Gastrocnemius medialis (tissue), 4 donors: ENCODE data around the gene TDRD7. TPM values are rescaled to one million over a fixed set of nuclear protein-coding genes. Genes with fewer than 3 reads are reported as not detected.

Experiments used
- ATAC-seq, 2 donors: fragments of 150-250 bp; one replicate each; pipeline ENCODE4 v1.9.1; 2016
- DNase-seq, 2 donors: peaks; one replicate each; pipeline ENCODE4 v3.0.0-alpha.2; 2019
- H3K27ac ChIP-seq, 4 donors: fragments of 200-600 bp; sonication (generic); 1 replicate in 1 of 4; 2 replicates in 3 of 4; pipeline ENCODE4 v1.5.1; 2016 to 2018; ENCODE audit warnings: mild to moderate bottlenecking in 2 of 4, moderate library complexity in 1 of 4
- H3K27me3 ChIP-seq, 3 donors: fragments of 200-600 bp; sonication (generic) in 2 of 3; 1 replicate in 1 of 3; 2 replicates in 2 of 3; pipeline versions ENCODE4 v1.5.1 to v1.6.0; 2016 to 2019; ENCODE audit warnings: mild to moderate bottlenecking in 1 of 3, moderate library complexity in 1 of 3
- H3K36me3 ChIP-seq, 2 donors: fragments of 200-600 bp; sonication (generic) in 1 of 2; one replicate each; pipeline ENCODE4 v1.5.1; 2017 to 2018
- H3K4me1 ChIP-seq, 2 donors: fragments of 200-600 bp; sonication (generic) in 1 of 2; one replicate each; pipeline ENCODE4 v1.5.1; 2016 to 2017; ENCODE audit warnings: mild to moderate bottlenecking in 2 of 2
- H3K4me3 ChIP-seq, 4 donors: fragments of 200-600 bp; sonication (generic) in 3 of 4; 1 replicate in 1 of 4; 2 replicates in 3 of 4; pipeline ENCODE4 v1.5.1; 2016 to 2019; ENCODE audit warnings: mild to moderate bottlenecking in 2 of 4
- H3K9me3 ChIP-seq, 3 donors: fragments of 200-600 bp; sonication (generic) in 2 of 3; 1 replicate in 1 of 3; 2 replicates in 2 of 3; pipeline ENCODE4 v1.5.1; 2016 to 2019
- POLR2A ChIP-seq, 2 donors: fragments of 450-650 bp; IDR thresholded peaks; one replicate each; pipeline ENCODE4 v1.6.1; 2017; ENCODE audit warnings: antibody characterized with exemption in 2 of 2, mild to moderate bottlenecking in 2 of 2, moderate library complexity in 2 of 2
- in situ Hi-C, 4 donors: fragments of 200-750 bp; cut with MboI; loops; one replicate each; pipeline versions ENCODE4 v1.15.0 to v1.8.0; 2017; ENCODE audit warnings: low sequenced_read_pairs in 4 of 4
- intact Hi-C: fragments of 100-400 bp; cut with DNase I; formaldehyde crosslinking; loops from one replicate; pipeline ENCODE4 v1.15.1; 2023; ENCODE audit warnings: low total_unique reads
- microRNA-seq, 2 donors: library from miRNA; unstranded; fragments of <30 nt; microRNA quantifications; one replicate each; pipeline ENCODE4, GENCODE V29; 2016; ENCODE audit warnings: borderline replicate concordance in 2 of 2
- total RNA-seq, 4 donors: library from RNA; depleted of rRNA; stranded (reverse); fragments of >200 nt; gene quantifications; one replicate each; pipeline versions ENCODE4 v1.1.0 to v1.2.3, GENCODE V29; 2016
- TF ChIP-seq, protein P1 (sequence below), 5 experiments: fragments of 450-650 bp in 3 of 5; fragments of 200-600 bp in 2 of 5; sonication (generic) in 2 of 5; IDR thresholded peaks in 4 of 5; conservative IDR thresholded peaks in 1 of 5; 1 replicate in 4 of 5; 2 replicates in 1 of 5; pipeline ENCODE4 v1.5.1; 2016 to 2019; ENCODE audit warnings: antibody characterized with exemption in 5 of 5, mild to moderate bottlenecking in 3 of 5, moderate library complexity in 3 of 5

Gene TDRD7
- total RNA-seq, 4 donors from 2014 or later: 2.9 to 5.7 (median 3.5) TPM

DNA sequence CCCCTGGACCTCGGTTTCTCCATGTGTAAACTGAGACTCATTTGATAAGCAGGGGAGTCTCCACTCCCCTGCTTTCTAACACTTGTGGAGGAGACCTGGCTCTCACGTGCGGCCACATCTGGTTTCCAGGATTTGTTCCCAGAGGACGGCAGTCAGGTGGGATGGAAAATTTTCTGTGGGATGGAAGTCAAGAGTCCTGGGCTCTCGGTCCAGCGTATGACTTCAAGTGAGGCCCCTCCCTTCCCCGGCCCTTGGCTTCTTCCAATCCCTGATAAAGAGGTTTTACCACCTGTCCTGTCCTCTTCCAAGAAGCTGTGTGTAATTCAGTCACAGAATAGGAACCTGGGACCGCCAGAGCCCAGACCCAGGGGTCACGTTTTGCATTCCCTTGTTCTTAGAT lies 124.6 kb downstream of the TDRD7 start:
- Histone ChIP-seq H3K27me3 (no peaks in the 10 kb centered on the region), H3K36me3 (peaks cover 0 to 6% of the 10 kb centered on the region in 2 donors), H3K4me1 (peaks cover 60 to 62% of the 10 kb centered on the region in 2 donors), H3K4me3 (no peak overlapping the region), H3K9me3 (no peaks in the 10 kb centered on the region), H3K27ac (peak overlapping the region; percentile 82 to 98 (median 96))
- DNase-seq: peak; percentile 80 to 88
- TF ChIP-seq, protein P1, sequence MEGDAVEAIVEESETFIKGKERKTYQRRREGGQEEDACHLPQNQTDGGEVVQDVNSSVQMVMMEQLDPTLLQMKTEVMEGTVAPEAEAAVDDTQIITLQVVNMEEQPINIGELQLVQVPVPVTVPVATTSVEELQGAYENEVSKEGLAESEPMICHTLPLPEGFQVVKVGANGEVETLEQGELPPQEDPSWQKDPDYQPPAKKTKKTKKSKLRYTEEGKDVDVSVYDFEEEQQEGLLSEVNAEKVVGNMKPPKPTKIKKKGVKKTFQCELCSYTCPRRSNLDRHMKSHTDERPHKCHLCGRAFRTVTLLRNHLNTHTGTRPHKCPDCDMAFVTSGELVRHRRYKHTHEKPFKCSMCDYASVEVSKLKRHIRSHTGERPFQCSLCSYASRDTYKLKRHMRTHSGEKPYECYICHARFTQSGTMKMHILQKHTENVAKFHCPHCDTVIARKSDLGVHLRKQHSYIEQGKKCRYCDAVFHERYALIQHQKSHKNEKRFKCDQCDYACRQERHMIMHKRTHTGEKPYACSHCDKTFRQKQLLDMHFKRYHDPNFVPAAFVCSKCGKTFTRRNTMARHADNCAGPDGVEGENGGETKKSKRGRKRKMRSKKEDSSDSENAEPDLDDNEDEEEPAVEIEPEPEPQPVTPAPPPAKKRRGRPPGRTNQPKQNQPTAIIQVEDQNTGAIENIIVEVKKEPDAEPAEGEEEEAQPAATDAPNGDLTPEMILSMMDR (IDR thresholded peaks at IDR 0.05 in 4 of 5, conservative IDR thresholded peaks at IDR 0.05 in 1 of 5): no peak
- no peak for TF ChIP-seq POLR2A (IDR thresholded peaks at IDR 0.05)
- ATAC-seq: peak; percentile 68 to 72
- intact Hi-C loops: loop anchor here (5.0 kb wide), 2 partner anchors 34 to 56 kb away; partner anchors contain the start of gene TMOD1
- in situ Hi-C loops: no loop called here

DNA sequence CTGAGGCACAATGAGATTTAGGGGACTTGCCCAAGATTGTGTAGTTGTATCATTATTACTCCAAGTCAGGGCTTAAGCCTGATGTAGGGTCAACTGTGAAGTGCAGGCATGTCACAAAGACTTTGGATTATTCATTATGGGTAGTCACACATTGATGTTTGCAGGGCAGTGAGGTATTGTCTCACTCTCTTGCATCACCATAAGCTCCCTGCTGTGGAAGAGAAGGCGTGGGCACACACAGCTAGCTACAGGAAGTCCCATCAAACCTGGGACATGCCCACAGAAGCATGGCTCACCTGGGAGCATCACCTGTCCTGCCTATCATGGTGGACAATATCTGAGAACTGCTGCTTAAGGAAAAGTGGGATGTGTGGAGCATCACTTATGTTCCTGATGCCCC lies 131.7 kb downstream of the TDRD7 start:
- H3K4me1 ChIP-seq: peaks cover 19 to 24% of the 10 kb centered on the region in 2 donors
- intact Hi-C loops: no loop called here
- H3K27me3 ChIP-seq: no peaks in the 10 kb centered on the region
- H3K9me3 ChIP-seq: no peaks in the 10 kb centered on the region
- peaks cover 0 to 33% of the 10 kb centered on the region in 2 donors for H3K36me3 ChIP-seq
- in situ Hi-C loops: no loop called here
- TF ChIP-seq, protein P1 (IDR thresholded peaks at IDR 0.05 in 4 of 5, conservative IDR thresholded peaks at IDR 0.05 in 1 of 5): no peak
- no peak for TF ChIP-seq POLR2A (IDR thresholded peaks at IDR 0.05)
- no peak overlapping the region for H3K4me3 ChIP-seq
- ATAC-seq: no peak
- DNase-seq: peak in 1 of 2 donors; percentile 3
- H3K27ac ChIP-seq: peak overlapping the region in 1 of 4 donors; percentile 38

- ATAC-seq (peak; percentile 29 to 70), DNase-seq (peak in 1 of 2 donors; percentile 36)
- H3K27me3 ChIP-seq: no peaks in the 10 kb centered on the region
- peaks cover 0 to 27% of the 10 kb centered on the region in 2 donors for H3K36me3 ChIP-seq
- no peak overlapping the region for H3K4me3 ChIP-seq
- H3K27ac ChIP-seq: peak overlapping the region; percentile 36 to 67 (median 62)
- TF ChIP-seq, protein P1 (IDR thresholded peaks at IDR 0.05 in 4 of 5, conservative IDR thresholded peaks at IDR 0.05 in 1 of 5): no peak
- no peak for TF ChIP-seq POLR2A (IDR thresholded peaks at IDR 0.05)
- in situ Hi-C loops (no loop called here), intact Hi-C loops (no loop called here)
- peaks cover 19 to 24% of the 10 kb centered on the region in 2 donors for H3K4me1 ChIP-seq
- no peaks in the 10 kb centered on the region for H3K9me3 ChIP-seq
Measured at GRCh38 chr9:97545486-97545885, 133.6 kb downstream of the TDRD7 start.

Small RNA genes lying within 50 kb of the gene (microRNA-seq; reads per million reads assigned to microRNA genes)
- gene MIR1302-8: 0 reads per million in 2 donors

Other genes with a start within 250 kb of the TDRD7 start
- gene CCDC180, start 104.4 kb upstream of the TDRD7 start, total RNA-seq: 1 to 10 TPM in 3 of 4 donors, under 1 TPM in 1; 0.24 to 2.7 (median 1.9) TPM
- gene TMOD1, start 89.6 kb downstream of the TDRD7 start, total RNA-seq: 100 to 1,000 TPM in 3 of 4 donors, 10 to 100 TPM in 1; 82.3 to 202 (median 175) TPM
- 10 to 100 TPM; 11.6 to 19.9 (median 14.5) TPM for gene TSTD2, start 221.3 kb downstream of the TDRD7 start, total RNA-seq
- 10 to 100 TPM in 3 of 4 donors, 1 to 10 TPM in 1; 8.2 to 17.2 (median 15.7) TPM for gene NCBP1, start 221.7 kb downstream of the TDRD7 start, total RNA-seq